K562 (cell line): ENCODE measurements around the gene MRPL10. TPM values are rescaled to one million over a fixed set of nuclear protein-coding genes. Genes with fewer than 3 reads are reported as not detected.

Source experiments
- ATF7 ChIP-seq: fragments of 450-650 bp; IDR thresholded peaks from 2 replicates; pipeline ENCODE4 v1.7.1; 2014; ENCODE audit warnings: mild to moderate bottlenecking, moderate library complexity
- EGR1 ChIP-seq: fragments of 450-650 bp; conservative IDR thresholded peaks from 2 replicates; pipeline ENCODE4 v1.6.1; 2017; ENCODE audit warnings: mild to moderate bottlenecking
- FUS ChIP-seq: fragments of 200-400 bp; formaldehyde crosslinking; optimal IDR thresholded peaks from 2 replicates; pipeline ENCODE3; 2017; ENCODE audit warnings: low read depth, low read length
- GTF2F1 ChIP-seq: IDR thresholded peaks from 2 replicates; pipeline ENCODE4 v1.6.1; 2011; ENCODE audit warnings: low read depth, low read length, improper control_type of control experiment
- SMAD3 ChIP-seq: fragments of 450-650 bp; formaldehyde crosslinking; conservative IDR thresholded peaks from 2 replicates; pipeline ENCODE4 v1.4.0; 2020; ENCODE audit warnings: mild to moderate bottlenecking
- TEAD1 ChIP-seq, 2 experiments: fragments of 450-650 bp in 1 of 2; sonication (generic) in 1 of 2; formaldehyde crosslinking; IDR thresholded peaks; 2 replicates each; pipeline versions ENCODE4 v1.4.0 to v1.8.0; 2020 to 2022; ENCODE audit warnings: mild to moderate bottlenecking in 2 of 2, missing genetic modification reagents in 1 of 2
- TEAD2 ChIP-seq: fragments of 450-650 bp; IDR thresholded peaks from 2 replicates; pipeline ENCODE4 v1.6.1; 2016; ENCODE audit warnings: missing genetic modification characterization, control low read depth, missing compliant biosample characterization
- WHSC1 ChIP-seq: IDR thresholded peaks from one replicate; pipeline ENCODE4 v1.6.1; 2012; ENCODE audit warnings: low read length, control low read depth, inconsistent platforms
- ZNF143 ChIP-seq: sonication (generic); formaldehyde crosslinking; IDR thresholded peaks from 2 replicates; pipeline ENCODE4 v1.9.0; 2022; ENCODE audit warnings: mild to moderate bottlenecking, missing genetic modification reagents
- ZNF589 ChIP-seq: fragments of 200-800 bp; sonication (Bioruptor generic); IDR thresholded peaks from 2 replicates; pipeline ENCODE4 v1.6.1; 2016; ENCODE audit warnings: low read depth, missing genetic modification characterization, missing compliant biosample characterization
- polyA plus RNA-seq, 8 experiments: library from polyadenylated mRNA; depleted of rRNA in 4 of 8; stranded (reverse) in 5 of 8; unstranded in 3 of 8; fragments of >200 nt; fragmentation: Nextera tagmentation in 2 of 8; fragmentation: Illumina TruSeq in 1 of 8; extraction: Ambion mirVana in 2 of 8; extraction: Trizol in 1 of 8; gene quantifications; 2 replicates each; pipeline versions ENCODE4 v1.2.1 to v1.2.3, GENCODE V29; 2011 to 2014; ENCODE audit warnings: inconsistent platforms in 1 of 8, missing spikeins in 1 of 8
- total RNA-seq, 7 experiments: library from RNA; depleted of rRNA in 6 of 7; stranded (reverse); fragments of >200 nt in 6 of 7; fragmentation: Illumina TruSeq in 2 of 7; extraction: Trizol in 2 of 7; gene quantifications; 2 replicates each; pipeline versions ENCODE4 v1.2.1 to v1.2.3, GENCODE V29; 2011 to 2021; ENCODE audit warnings: low replicate concordance in 1 of 7
- TF ChIP-seq, protein P1 (sequence below), 2 experiments: IDR thresholded peaks; 2 replicates each; pipeline ENCODE4 v1.6.1; 2012; ENCODE audit warnings: improper control_type of control experiment in 2 of 2, low read depth in 2 of 2, low read length in 2 of 2, borderline replicate concordance in 1 of 2
- TF ChIP-seq, protein P2 (sequence below): fragments of 450-650 bp; IDR thresholded peaks from 2 replicates; pipeline ENCODE4 v1.7.0; 2016; ENCODE audit warnings: borderline replicate concordance
- TF ChIP-seq, protein P3 (sequence below): sonication (generic); formaldehyde crosslinking; IDR thresholded peaks from 2 replicates; pipeline ENCODE4 v1.8.0; 2022; ENCODE audit warnings: mild to moderate bottlenecking, missing genetic modification reagents

MRPL10 gene
- total and polyA plus RNA-seq, 9 of the 15 experiments (the other 6 are each of a cell fraction or from before 2014, with no cell fraction given) = 27.8 to 105 (median 67.3) TPM

DNA sequence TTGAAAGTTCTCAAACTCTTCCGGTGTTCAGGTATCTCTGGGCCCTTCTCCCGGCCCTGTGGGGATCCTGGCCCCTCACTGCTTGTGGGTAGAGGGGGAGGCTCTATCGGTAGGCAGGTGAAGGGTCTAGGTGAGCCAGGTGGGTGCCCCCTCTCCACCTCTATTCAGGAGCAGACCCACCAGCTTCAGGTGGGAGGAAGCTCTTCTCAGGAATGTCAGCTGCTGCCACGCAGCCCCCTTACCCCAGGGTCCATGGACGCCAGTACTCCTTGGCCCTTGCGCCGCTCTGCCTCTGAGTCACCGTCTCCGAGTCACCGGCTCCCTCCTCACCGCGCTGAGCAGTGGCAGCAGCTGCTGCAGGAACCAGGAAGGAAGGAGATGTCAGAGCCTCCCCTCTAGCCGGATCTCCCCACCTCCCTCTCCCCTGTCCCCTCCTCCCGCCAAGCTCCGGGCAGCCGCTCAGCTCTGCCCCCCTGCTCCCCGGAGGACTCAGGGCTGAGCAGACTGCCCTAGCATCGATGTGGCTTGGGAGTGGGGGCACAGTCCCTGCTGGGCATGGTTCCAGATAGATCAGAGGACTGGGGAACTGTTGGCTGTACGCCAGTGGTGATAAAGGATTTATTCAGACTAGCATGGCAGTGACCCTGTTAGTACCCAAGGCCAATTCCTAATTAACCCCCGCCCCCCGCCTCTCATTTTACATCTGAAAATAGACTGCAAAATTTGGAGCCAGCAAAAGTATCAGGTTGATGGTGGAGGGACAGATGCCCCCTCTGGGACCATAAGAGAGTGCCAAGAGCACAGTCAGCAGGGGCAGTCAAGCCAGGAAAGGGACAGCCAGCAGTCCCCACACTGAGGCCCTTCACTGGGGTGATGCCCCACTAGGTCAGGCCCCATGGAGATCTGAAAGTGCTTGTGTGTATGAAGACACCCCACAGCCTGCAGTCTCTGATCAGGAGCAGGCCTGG, 9.6 kb downstream of the MRPL10 start, which contains the start of gene OSBPL7 (continued):
- TF ChIP-seq TEAD1 (CRISPR knock-in tag; IDR thresholded peaks at IDR 0.05) = 0 out of 4 replicates have a peak, but pooled peaks of 1 of the 2 experiments have one; percentile 41
- TF ChIP-seq ATF7 = peak; percentile 73
- TF ChIP-seq, protein P1, sequence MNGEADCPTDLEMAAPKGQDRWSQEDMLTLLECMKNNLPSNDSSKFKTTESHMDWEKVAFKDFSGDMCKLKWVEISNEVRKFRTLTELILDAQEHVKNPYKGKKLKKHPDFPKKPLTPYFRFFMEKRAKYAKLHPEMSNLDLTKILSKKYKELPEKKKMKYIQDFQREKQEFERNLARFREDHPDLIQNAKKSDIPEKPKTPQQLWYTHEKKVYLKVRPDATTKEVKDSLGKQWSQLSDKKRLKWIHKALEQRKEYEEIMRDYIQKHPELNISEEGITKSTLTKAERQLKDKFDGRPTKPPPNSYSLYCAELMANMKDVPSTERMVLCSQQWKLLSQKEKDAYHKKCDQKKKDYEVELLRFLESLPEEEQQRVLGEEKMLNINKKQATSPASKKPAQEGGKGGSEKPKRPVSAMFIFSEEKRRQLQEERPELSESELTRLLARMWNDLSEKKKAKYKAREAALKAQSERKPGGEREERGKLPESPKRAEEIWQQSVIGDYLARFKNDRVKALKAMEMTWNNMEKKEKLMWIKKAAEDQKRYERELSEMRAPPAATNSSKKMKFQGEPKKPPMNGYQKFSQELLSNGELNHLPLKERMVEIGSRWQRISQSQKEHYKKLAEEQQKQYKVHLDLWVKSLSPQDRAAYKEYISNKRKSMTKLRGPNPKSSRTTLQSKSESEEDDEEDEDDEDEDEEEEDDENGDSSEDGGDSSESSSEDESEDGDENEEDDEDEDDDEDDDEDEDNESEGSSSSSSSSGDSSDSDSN (IDR thresholded peaks at IDR 0.05; ENCODE audit: borderline replicate concordance in 1 of 2, low read depth in 2 of 2, low read length in 2 of 2) = peak in 1 of 2 experiments; percentile 59; a peak in 1 of 4 replicates
- TF ChIP-seq, protein P2, sequence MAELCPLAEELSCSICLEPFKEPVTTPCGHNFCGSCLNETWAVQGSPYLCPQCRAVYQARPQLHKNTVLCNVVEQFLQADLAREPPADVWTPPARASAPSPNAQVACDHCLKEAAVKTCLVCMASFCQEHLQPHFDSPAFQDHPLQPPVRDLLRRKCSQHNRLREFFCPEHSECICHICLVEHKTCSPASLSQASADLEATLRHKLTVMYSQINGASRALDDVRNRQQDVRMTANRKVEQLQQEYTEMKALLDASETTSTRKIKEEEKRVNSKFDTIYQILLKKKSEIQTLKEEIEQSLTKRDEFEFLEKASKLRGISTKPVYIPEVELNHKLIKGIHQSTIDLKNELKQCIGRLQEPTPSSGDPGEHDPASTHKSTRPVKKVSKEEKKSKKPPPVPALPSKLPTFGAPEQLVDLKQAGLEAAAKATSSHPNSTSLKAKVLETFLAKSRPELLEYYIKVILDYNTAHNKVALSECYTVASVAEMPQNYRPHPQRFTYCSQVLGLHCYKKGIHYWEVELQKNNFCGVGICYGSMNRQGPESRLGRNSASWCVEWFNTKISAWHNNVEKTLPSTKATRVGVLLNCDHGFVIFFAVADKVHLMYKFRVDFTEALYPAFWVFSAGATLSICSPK = no peak
- TF ChIP-seq SMAD3 = no peak
- TF ChIP-seq EGR1 = no peak
- TF ChIP-seq WHSC1 = no peak
- TF ChIP-seq ZNF143 (CRISPR knock-in tag) = no peak
- TF ChIP-seq, protein P3, sequence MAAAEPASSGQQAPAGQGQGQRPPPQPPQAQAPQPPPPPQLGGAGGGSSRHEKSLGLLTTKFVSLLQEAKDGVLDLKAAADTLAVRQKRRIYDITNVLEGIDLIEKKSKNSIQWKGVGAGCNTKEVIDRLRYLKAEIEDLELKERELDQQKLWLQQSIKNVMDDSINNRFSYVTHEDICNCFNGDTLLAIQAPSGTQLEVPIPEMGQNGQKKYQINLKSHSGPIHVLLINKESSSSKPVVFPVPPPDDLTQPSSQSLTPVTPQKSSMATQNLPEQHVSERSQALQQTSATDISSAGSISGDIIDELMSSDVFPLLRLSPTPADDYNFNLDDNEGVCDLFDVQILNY (CRISPR knock-in tag) = no peak
- no peak for TF ChIP-seq FUS
- no peak for TF ChIP-seq ZNF589 (CRISPR knock-in tag)
- TF ChIP-seq TEAD2 (tag) = no peak
- no peak for TF ChIP-seq GTF2F1
